Ascending aorta (tissue), 2 donors: ENCODE data around the gene CEMIP. TPM values are rescaled to one million over a fixed set of nuclear protein-coding genes. Genes with fewer than 3 reads are reported as not detected.

Experiments
- DNase-seq, 2 donors: peaks; one replicate each; pipeline ENCODE4 v3.0.0-alpha.2; 2019; ENCODE audit warnings: low spot score in 2 of 2
- H3K27ac ChIP-seq, 2 donors: fragments of 200-600 bp; sonication (generic); one replicate each; pipeline ENCODE4 v1.5.1; 2016 to 2017; ENCODE audit warnings: mild to moderate bottlenecking in 1 of 2
- H3K27me3 ChIP-seq: fragments of 200-600 bp; sonication (generic); one replicate; pipeline ENCODE4 v1.5.1; 2017
- H3K36me3 ChIP-seq, 2 donors: fragments of 200-600 bp; sonication (generic); one replicate each; pipeline ENCODE4 v1.5.1; 2016
- H3K4me1 ChIP-seq, 2 donors: fragments of 200-600 bp; sonication (generic); one replicate each; pipeline ENCODE4 v1.5.1; 2016 to 2017; ENCODE audit warnings: mild to moderate bottlenecking in 1 of 2
- H3K4me3 ChIP-seq, 2 donors: fragments of 200-600 bp; sonication (generic); one replicate each; pipeline ENCODE4 v1.5.1; 2016 to 2017; ENCODE audit warnings: mild to moderate bottlenecking in 1 of 2
- H3K9me3 ChIP-seq, 2 donors: fragments of 200-600 bp; sonication (generic); one replicate each; pipeline ENCODE4 v1.5.1; 2016
- intact Hi-C: fragments of 100-400 bp; cut with DNase I; formaldehyde crosslinking; loops from one replicate; pipeline ENCODE4 v1.15.1; 2023
- total RNA-seq: library from RNA; depleted of rRNA; stranded (reverse); fragments of >200 nt; gene quantifications from one replicate; pipeline ENCODE4 v1.1.0, GENCODE V29; 2016
- TF ChIP-seq, protein P1 (sequence below), 3 experiments: fragments of 200-600 bp in 2 of 3; fragments of 450-650 bp in 1 of 3; sonication (generic) in 2 of 3; IDR thresholded peaks; one replicate each; pipeline ENCODE4 v1.5.1; 2016 to 2019; ENCODE audit warnings: antibody characterized with exemption in 3 of 3, mild to moderate bottlenecking in 1 of 3, moderate library complexity in 1 of 3

Gene CEMIP
- total RNA-seq, 1 donor from 2014 or later, result not detected

DNA sequence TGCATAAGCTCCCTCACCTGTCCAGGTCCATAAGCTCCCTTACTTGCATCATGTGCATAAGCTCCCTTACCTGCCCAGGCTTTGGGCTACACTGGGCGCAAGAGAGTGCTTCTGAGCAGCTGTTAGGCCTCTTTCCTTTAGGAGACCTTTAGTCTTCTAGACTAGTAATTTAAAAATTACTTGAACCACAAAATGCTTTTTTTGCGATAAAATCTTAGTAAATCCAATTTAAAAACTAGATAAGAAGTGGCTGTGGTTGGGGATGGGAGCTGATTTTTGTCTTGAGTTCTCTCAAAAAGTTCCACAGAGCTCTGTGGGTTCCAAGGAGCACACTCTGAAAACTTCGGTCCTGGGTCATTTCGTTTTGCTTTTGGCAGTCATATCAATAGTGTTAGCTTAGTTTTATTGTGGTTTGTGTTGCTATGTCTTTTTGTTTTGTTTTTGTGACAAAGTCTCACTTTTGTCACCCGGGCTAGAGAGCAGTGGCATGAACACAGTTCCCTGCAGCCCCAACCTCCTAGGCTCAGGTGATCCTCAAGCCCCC lies 6.7 kb downstream of the CEMIP start:
- TF ChIP-seq, protein P1, sequence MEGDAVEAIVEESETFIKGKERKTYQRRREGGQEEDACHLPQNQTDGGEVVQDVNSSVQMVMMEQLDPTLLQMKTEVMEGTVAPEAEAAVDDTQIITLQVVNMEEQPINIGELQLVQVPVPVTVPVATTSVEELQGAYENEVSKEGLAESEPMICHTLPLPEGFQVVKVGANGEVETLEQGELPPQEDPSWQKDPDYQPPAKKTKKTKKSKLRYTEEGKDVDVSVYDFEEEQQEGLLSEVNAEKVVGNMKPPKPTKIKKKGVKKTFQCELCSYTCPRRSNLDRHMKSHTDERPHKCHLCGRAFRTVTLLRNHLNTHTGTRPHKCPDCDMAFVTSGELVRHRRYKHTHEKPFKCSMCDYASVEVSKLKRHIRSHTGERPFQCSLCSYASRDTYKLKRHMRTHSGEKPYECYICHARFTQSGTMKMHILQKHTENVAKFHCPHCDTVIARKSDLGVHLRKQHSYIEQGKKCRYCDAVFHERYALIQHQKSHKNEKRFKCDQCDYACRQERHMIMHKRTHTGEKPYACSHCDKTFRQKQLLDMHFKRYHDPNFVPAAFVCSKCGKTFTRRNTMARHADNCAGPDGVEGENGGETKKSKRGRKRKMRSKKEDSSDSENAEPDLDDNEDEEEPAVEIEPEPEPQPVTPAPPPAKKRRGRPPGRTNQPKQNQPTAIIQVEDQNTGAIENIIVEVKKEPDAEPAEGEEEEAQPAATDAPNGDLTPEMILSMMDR (IDR thresholded peaks at IDR 0.05), result no peak
- Histone ChIP-seq H3K4me1 (no peaks in the 10 kb centered on the region), H3K27me3 (no peaks in the 10 kb centered on the region), H3K9me3 (no peaks in the 10 kb centered on the region), H3K27ac (no peak overlapping the region), H3K36me3 (no peaks in the 10 kb centered on the region), H3K4me3 (no peak overlapping the region)
- intact Hi-C loops, result no loop called here
- no peak for DNase-seq

DNA sequence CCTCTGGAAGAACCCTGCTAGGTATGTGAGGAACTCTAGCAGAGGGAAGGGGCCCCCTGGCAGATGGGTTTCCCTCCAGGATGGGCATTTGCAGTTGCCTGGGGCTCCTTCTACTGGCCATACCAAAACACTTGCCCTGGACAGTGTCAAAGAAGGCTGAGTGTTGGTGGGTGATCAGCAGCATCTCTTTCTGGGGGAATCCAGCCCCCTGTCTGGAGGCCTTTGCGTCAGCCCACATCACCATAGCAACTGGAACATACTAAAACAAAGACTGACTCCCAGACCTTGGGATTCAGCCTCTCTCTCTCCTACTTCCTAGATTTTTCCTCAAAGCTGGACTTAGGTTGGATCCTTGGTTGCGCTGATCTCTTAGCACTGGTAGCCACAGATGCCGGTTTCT lies 8.1 kb downstream of the CEMIP start:
- Histone ChIP-seq H3K27ac (no peak overlapping the region), H3K4me3 (no peak overlapping the region), H3K9me3 (no peaks in the 10 kb centered on the region), H3K27me3 (no peaks in the 10 kb centered on the region), H3K36me3 (no peaks in the 10 kb centered on the region), H3K4me1 (no peaks in the 10 kb centered on the region)
- TF ChIP-seq, protein P1 (IDR thresholded peaks at IDR 0.05), result no peak
- DNase-seq, result no peak
- intact Hi-C loops, result no loop called here

DNA sequence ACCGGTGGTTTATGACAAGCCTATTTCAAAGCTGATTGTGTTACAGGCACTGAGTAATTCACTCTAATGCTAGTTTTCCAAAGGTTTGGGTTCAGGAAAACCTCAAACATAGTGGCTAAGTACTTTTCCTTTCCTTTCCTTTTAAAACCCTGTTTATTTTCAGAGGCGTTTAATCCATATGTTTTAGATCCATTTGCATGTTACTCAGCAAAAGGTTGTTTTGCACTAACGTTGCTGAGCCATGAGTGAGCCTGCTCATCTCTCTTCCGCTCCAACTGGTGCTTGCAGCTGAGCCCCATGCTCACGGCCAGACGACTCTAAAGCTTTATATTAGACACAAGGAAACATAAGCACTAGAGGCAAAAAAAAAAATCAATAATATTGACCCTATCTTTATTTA lies 9.4 kb downstream of the CEMIP start:
- Histone ChIP-seq H3K4me3 (no peak overlapping the region), H3K36me3 (no peaks in the 10 kb centered on the region), H3K9me3 (no peaks in the 10 kb centered on the region), H3K4me1 (no peaks in the 10 kb centered on the region), H3K27ac (no peak overlapping the region), H3K27me3 (no peaks in the 10 kb centered on the region)
- DNase-seq, result no peak
- intact Hi-C loops, result no loop called here
- TF ChIP-seq, protein P1 (IDR thresholded peaks at IDR 0.05), result no peak

DNA sequence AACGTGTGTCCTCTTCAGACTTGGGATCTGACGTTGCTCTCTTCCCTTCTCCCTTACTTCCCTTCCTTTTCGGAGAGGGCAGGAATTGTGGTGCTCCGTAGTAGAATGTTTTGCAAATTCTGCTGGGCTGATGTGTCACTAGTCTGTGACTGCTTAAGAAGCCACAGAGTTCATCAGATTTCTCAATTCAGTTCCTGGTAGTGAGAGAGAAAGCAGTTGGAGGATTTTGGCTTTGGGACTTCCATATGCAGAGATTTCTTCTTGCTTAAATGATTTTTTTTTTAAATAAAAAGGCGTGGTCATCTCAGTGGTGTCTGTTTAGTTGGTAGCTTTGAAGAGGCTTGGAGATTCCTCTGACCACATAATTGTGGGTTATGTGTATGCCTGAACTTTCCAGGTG lies 10.1 kb downstream of the CEMIP start:
- H3K36me3 ChIP-seq, result no peaks in the 10 kb centered on the region
- no peaks in the 10 kb centered on the region for H3K4me1 ChIP-seq
- H3K4me3 ChIP-seq, result no peak overlapping the region
- H3K27ac ChIP-seq, result no peak overlapping the region
- no peaks in the 10 kb centered on the region for H3K9me3 ChIP-seq
- DNase-seq, result no peak
- intact Hi-C loops, result no loop called here
- no peaks in the 10 kb centered on the region for H3K27me3 ChIP-seq
- TF ChIP-seq, protein P1 (IDR thresholded peaks at IDR 0.05), result no peak

DNA sequence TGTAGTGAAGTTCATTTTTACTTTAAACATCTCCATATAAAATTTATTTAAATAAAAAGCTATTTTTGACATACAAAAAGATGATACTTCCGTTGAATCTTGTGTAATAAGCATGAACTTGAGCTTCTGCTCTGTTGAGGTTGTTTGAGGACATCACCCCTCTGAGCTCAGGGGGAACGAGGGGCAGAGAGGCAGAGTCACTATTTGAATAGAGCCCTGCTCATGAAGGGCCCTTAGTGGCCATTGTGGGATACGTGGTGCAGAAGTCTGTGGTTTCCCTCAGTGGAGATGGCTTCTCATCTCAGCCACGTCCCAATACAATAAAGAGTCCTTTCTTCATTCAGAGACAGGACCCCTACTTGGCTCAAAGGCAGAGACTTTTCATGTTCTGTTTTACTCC lies 10.6 kb downstream of the CEMIP start:
- H3K4me3 ChIP-seq, result no peak overlapping the region
- no peaks in the 10 kb centered on the region for H3K36me3 ChIP-seq
- H3K27ac ChIP-seq, result no peak overlapping the region
- TF ChIP-seq, protein P1 (IDR thresholded peaks at IDR 0.05), result no peak
- no peaks in the 10 kb centered on the region for H3K4me1 ChIP-seq
- H3K9me3 ChIP-seq, result no peaks in the 10 kb centered on the region
- H3K27me3 ChIP-seq, result no peaks in the 10 kb centered on the region
- DNase-seq, result no peak
- intact Hi-C loops, result no loop called here

DNA sequence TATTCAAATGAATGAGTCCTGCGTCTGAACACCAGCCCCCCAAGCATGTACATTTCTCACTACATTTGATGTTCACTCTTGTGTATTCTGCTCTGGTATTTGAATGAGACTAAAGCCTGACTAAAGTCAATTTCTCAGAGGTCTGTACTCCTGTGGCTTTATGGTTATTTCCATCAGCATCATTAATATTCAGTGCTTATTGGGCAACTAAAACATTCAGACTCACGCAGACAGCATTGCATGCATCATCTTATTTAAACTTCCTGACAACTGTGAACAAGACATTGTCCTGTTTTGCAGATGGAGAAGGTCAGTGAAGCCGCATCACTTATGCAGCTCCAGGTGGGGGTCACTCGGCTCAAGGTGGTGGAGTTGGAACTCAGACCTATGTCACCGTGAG lies 11.1 kb downstream of the CEMIP start:
- H3K27ac ChIP-seq, result no peak overlapping the region
- no peak for DNase-seq
- TF ChIP-seq, protein P1 (IDR thresholded peaks at IDR 0.05), result no peak
- no peaks in the 10 kb centered on the region for H3K36me3 ChIP-seq
- H3K27me3 ChIP-seq, result no peaks in the 10 kb centered on the region
- H3K9me3 ChIP-seq, result no peaks in the 10 kb centered on the region
- intact Hi-C loops, result no loop called here
- H3K4me3 ChIP-seq, result no peak overlapping the region
- no peaks in the 10 kb centered on the region for H3K4me1 ChIP-seq
